Loucy (cell line): Measurements from ENCODE around the gene NR2C1.
"Not testable (repeated sequence)": the region's sequence is repeated elsewhere in the genome, so short reads cannot be mapped to it uniquely, and the experiment has no call there.

Experiments
- H2AFZ ChIP-seq: fragments of 200-600 bp; sonication (generic); 2 replicates; pipeline ENCODE4 v1.6.0; 2016; ENCODE audit warnings: antibody characterized with exemption, mild to moderate bottlenecking, low read length, moderate library complexity
- H3F3A ChIP-seq: fragments of 200-600 bp; 2 replicates; pipeline ENCODE4 v1.6.0; 2016; ENCODE audit warnings: antibody characterized with exemption, low read depth, mild to moderate bottlenecking
- H3K27me3 ChIP-seq: fragments of 200-600 bp; sonication (generic); 2 replicates; pipeline ENCODE4 v1.6.1; 2014; ENCODE audit warnings: low read length, mild to moderate bottlenecking; ENCODE audit not compliant: insufficient read depth, poor library complexity, severe bottlenecking
- H3K36me3 ChIP-seq: fragments of 200-600 bp; sonication (generic); 2 replicates; pipeline ENCODE4 v1.6.1; 2016; ENCODE audit warnings: low read length; ENCODE audit not compliant: insufficient read depth
- H3K4me1 ChIP-seq: fragments of 200-600 bp; sonication (generic); 2 replicates; pipeline ENCODE4 v1.5.1; 2014; ENCODE audit warnings: low read length, mild to moderate bottlenecking; ENCODE audit not compliant: insufficient read depth, poor library complexity, severe bottlenecking
- H3K4me2 ChIP-seq: fragments of 200-600 bp; sonication (generic); 2 replicates; pipeline ENCODE4 v1.6.0; 2014; ENCODE audit warnings: antibody characterized with exemption, low read length, low read depth, mild to moderate bottlenecking; ENCODE audit not compliant: poor library complexity, severe bottlenecking
- H3K4me3 ChIP-seq: fragments of 200-600 bp; sonication (generic); 2 replicates; pipeline ENCODE4 v1.5.1; 2014; ENCODE audit warnings: low read length, mild to moderate bottlenecking, mixed read lengths; ENCODE audit not compliant: poor library complexity, severe bottlenecking
- H3K79me2 ChIP-seq: fragments of 200-600 bp; sonication (generic); 2 replicates; pipeline ENCODE4 v1.6.1; 2014; ENCODE audit warnings: low read length; ENCODE audit not compliant: insufficient read depth
- H3K9ac ChIP-seq: fragments of 200-600 bp; sonication (generic); 2 replicates; pipeline ENCODE4 v1.6.0; 2014; ENCODE audit warnings: mild to moderate bottlenecking, low read depth, low read length, moderate library complexity; ENCODE audit not compliant: poor library complexity, severe bottlenecking
- H3K9me2 ChIP-seq: fragments of 200-600 bp; sonication (generic); replicated peaks from 2 replicates; pipeline ENCODE4 v1.6.1; 2016; ENCODE audit warnings: low read depth, low read length, mixed read lengths
- H3K9me3 ChIP-seq: fragments of 200-600 bp; sonication (generic); 2 replicates; pipeline ENCODE4 v1.6.1; 2014; ENCODE audit warnings: mild to moderate bottlenecking, antibody characterized with exemption, low read length, low read depth; ENCODE audit not compliant: insufficient read depth
- H4K20me1 ChIP-seq: fragments of 200-600 bp; sonication (generic); 2 replicates; pipeline ENCODE4 v1.6.0; 2014; ENCODE audit warnings: antibody characterized with exemption, low read length, mild to moderate bottlenecking; ENCODE audit not compliant: insufficient read depth, poor library complexity, severe bottlenecking
- CTCF ChIP-seq: fragments of 200-600 bp; sonication (generic); conservative IDR thresholded peaks from 2 replicates; pipeline ENCODE4 v1.5.1; 2014; ENCODE audit warnings: mild to moderate bottlenecking, antibody characterized with exemption, low read length
- EZH2phosphoT487 ChIP-seq: fragments of 200-600 bp; IDR thresholded peaks from 2 replicates; pipeline ENCODE4 v1.6.1; 2018; ENCODE audit warnings: antibody characterized with exemption, mild to moderate bottlenecking, moderate library complexity, borderline replicate concordance

Gene NR2C1

DNA sequence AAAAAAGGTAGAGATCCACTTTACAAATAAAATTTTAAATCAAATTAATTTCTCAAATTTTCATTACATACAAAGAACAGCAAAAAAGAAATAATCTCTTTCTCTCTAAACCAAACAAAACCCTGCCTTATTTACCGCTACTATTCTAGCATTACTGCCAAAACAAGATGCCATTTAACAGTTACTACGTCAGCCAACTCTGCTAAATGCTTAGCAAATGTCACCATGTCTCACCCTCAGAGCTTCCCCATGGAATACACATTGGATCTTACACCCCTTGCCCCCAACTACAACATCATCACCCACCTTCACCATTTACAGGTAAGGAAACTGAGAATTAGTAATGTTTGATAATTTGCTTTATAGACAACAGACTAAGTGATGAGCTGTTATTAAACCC is 23.0 kb upstream of the NR2C1 start:
- H3K4me2 ChIP-seq: no peak overlapping the region
- H3K27me3 ChIP-seq: no peaks in the 10 kb centered on the region
- no peak overlapping the region for H2AFZ ChIP-seq
- TF ChIP-seq CTCF (no peak), EZH2phosphoT487 (no peak)
- no peaks in the 10 kb centered on the region for H4K20me1 ChIP-seq
- H3K9me3 ChIP-seq: no peaks in the 10 kb centered on the region
- no peaks in the 10 kb centered on the region for H3K36me3 ChIP-seq
- no peak overlapping the region for H3K9ac ChIP-seq
- no peaks in the 10 kb centered on the region for H3K79me2 ChIP-seq
- no peaks in the 10 kb centered on the region for H3K4me1 ChIP-seq
- H3K4me3 ChIP-seq: no peak overlapping the region
- H3K9me2 ChIP-seq: no peaks in the 10 kb centered on the region
- no peaks in the 10 kb centered on the region for H3F3A ChIP-seq

GRCh38 chr12:95095866-95096265 is 22.4 kb upstream of the NR2C1 start:
- H3K36me3 ChIP-seq, H3K79me2 ChIP-seq, H3K4me1 ChIP-seq, H4K20me1 ChIP-seq, H3F3A ChIP-seq, H3K4me2 ChIP-seq, H3K9ac ChIP-seq, H3K9me3 ChIP-seq, H3K4me3 ChIP-seq, H3K9me2 ChIP-seq, H2AFZ ChIP-seq, H3K27me3 ChIP-seq: not testable (repeated sequence)

DNA sequence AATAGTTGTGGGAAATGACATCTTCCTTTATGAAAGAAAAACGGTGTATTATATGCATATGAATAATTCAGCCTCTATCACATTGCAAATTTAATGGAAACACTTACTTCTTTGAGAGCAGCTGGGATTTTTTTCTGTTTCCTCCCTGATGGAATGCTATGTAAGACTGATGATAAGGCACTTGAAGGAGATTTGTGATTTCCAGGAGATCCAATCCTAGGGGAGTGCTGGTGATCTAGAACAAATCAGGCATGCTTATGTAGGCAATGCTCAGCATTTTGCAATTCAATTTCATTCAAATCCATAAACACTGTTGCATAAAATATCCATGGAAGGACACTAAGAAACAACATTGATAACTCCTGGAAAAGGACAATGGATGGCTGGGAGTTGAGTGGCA is 16.0 kb upstream of the NR2C1 start:
- no peaks in the 10 kb centered on the region for H3K36me3 ChIP-seq
- H3K4me3 ChIP-seq: no peak overlapping the region
- no peak overlapping the region for H3K4me2 ChIP-seq
- no peaks in the 10 kb centered on the region for H3K9me3 ChIP-seq
- peaks cover 9% of the 10 kb centered on the region for H3K4me1 ChIP-seq
- H4K20me1 ChIP-seq: no peaks in the 10 kb centered on the region
- H3K9me2 ChIP-seq: no peaks in the 10 kb centered on the region
- no peak overlapping the region for H3K9ac ChIP-seq
- no peaks in the 10 kb centered on the region for H3K79me2 ChIP-seq
- no peak overlapping the region for H2AFZ ChIP-seq
- no peak for TF ChIP-seq EZH2phosphoT487
- no peak for TF ChIP-seq CTCF
- H3F3A ChIP-seq: no peaks in the 10 kb centered on the region
- H3K27me3 ChIP-seq: no peaks in the 10 kb centered on the region

DNA sequence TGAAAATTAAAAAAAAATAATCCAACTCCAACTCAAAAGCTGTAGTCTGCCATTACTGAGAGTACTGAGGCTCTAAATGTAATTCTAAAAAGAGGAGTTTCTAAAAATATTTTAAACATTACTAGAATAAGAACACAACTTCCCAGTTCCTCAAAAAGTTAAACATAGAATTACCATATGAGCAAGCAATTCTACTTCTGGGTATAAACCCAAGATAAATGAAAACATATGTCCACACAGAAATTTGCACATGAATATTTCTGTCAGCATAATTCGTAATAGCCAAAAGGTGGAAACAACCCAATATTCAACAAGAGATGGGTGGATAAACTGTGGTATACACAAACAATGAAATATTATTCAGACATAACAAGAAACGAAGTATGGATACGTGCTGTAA is 15.0 kb upstream of the NR2C1 start:
- no peaks in the 10 kb centered on the region for H3K36me3 ChIP-seq
- H3K9me3 ChIP-seq: no peaks in the 10 kb centered on the region
- H3K4me3 ChIP-seq: no peak overlapping the region
- H3K4me1 ChIP-seq: peaks cover 9% of the 10 kb centered on the region
- H3K9ac ChIP-seq: no peak overlapping the region
- no peak for TF ChIP-seq EZH2phosphoT487
- TF ChIP-seq CTCF: no peak
- H3K27me3 ChIP-seq: no peaks in the 10 kb centered on the region
- H4K20me1 ChIP-seq: no peaks in the 10 kb centered on the region
- no peaks in the 10 kb centered on the region for H3F3A ChIP-seq
- H3K9me2 ChIP-seq: no peaks in the 10 kb centered on the region
- no peak overlapping the region for H2AFZ ChIP-seq
- H3K4me2 ChIP-seq: no peak overlapping the region
- H3K79me2 ChIP-seq: no peaks in the 10 kb centered on the region
